ENCODE data around the gene FNDC3B. TPM values are rescaled to one million over a fixed set of nuclear protein-coding genes. Genes with fewer than 3 reads are reported as not detected.

Gene FNDC3B
- total and polyA plus RNA-seq, 9 of the 15 experiments (the other 6 are each of a cell fraction or from before 2014, with no cell fraction given) = 7.0 to 35.8 (median 16.2) TPM

DNA sequence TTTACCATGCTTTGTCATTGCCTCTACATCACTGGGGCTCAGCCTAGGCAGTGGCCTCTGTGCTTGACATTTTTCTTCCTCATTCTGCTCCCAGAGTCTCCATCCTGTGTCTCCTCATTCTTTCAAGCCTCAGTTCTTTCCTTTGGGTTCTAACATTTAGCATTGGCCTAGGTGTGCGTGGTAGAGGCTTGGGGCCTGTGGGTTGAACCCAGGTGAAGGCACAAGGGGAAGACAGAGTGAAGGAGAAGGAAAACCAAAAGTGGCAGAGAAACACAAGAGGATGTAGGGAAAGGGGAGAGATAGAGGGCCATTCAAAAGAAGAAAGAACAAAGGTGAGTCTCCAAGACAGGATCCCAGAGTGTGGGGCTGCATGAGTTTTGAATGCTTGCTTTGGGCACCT is 75.7 kb downstream of the FNDC3B start:
- peaks cover 30% of the 10 kb centered on the region for H3K79me2 ChIP-seq (ENCODE audit: control insufficient read depth, insufficient read depth, low read length)
- intact Hi-C loops (cut with micrococcal nuclease) = no loop called here
- WGBS (ENCODE audit: insufficient coverage, low coverage, missing lambda C conversion rate) = 93% methylated on average over 1 of the region's 1 CpG

More for the DNA sequence above, 75.7 kb downstream of the FNDC3B start:
- H2AFZ ChIP-seq (ENCODE audit: low read depth, low read length) = no peak overlapping the region
- DNase-seq (ENCODE audit: extremely low read depth in 1 of 4, low spot score in 3 of 4) (no peak), ATAC-seq (0 out of 3 replicates have a peak, but pooled peaks have one; percentile 36), FAIRE-seq (no peak)
- POLR2A ChIA-PET = interaction anchor here (0.9 kb wide), 1 partner anchor 10 kb away, joined by 4 read pairs; no protein-coding TSS in a partner anchor
- TF ChIP-seq, protein P1, sequence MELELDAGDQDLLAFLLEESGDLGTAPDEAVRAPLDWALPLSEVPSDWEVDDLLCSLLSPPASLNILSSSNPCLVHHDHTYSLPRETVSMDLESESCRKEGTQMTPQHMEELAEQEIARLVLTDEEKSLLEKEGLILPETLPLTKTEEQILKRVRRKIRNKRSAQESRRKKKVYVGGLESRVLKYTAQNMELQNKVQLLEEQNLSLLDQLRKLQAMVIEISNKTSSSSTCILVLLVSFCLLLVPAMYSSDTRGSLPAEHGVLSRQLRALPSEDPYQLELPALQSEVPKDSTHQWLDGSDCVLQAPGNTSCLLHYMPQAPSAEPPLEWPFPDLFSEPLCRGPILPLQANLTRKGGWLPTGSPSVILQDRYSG (tag; conservative IDR thresholded peaks at IDR 0.05; ENCODE audit: low read depth) = no peak
- TF ChIP-seq ZKSCAN1 (IDR thresholded peaks at IDR 0.05; ENCODE audit: low read depth, low read length) (no peak), ZFP30 (CRISPR knock-in tag; IDR thresholded peaks at IDR 0.05; ENCODE audit: borderline replicate concordance) (no peak), ZNF589 (CRISPR knock-in tag; IDR thresholded peaks at IDR 0.05; ENCODE audit: low read depth) (no peak), TARDBP (IDR thresholded peaks at IDR 0.05) (no peak), RBBP5 (IDR thresholded peaks at IDR 0.05; ENCODE audit: borderline replicate concordance, insufficient read depth, low read length, poor library complexity, severe bottlenecking) (no peak), EWSR1 (IDR thresholded peaks at IDR 0.05; ENCODE audit: borderline replicate concordance, low read depth, partially characterized antibody) (no peak), SRF (CRISPR knock-in tag; IDR thresholded peaks at IDR 0.05) (no peak)
- TF ChIP-seq, protein P2, sequence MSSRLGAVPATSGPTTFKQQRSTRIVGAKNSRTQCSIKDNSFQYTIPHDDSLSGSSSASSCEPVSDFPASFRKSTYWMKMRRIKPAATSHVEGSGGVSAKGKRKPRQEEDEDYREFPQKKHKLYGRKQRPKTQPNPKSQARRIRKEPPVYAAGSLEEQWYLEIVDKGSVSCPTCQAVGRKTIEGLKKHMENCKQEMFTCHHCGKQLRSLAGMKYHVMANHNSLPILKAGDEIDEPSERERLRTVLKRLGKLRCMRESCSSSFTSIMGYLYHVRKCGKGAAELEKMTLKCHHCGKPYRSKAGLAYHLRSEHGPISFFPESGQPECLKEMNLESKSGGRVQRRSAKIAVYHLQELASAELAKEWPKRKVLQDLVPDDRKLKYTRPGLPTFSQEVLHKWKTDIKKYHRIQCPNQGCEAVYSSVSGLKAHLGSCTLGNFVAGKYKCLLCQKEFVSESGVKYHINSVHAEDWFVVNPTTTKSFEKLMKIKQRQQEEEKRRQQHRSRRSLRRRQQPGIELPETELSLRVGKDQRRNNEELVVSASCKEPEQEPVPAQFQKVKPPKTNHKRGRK (tag; IDR thresholded peaks at IDR 0.05) = no peak
- TF ChIP-seq, protein P3, sequence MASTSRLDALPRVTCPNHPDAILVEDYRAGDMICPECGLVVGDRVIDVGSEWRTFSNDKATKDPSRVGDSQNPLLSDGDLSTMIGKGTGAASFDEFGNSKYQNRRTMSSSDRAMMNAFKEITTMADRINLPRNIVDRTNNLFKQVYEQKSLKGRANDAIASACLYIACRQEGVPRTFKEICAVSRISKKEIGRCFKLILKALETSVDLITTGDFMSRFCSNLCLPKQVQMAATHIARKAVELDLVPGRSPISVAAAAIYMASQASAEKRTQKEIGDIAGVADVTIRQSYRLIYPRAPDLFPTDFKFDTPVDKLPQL (IDR thresholded peaks at IDR 0.05; ENCODE audit: extremely low read depth, insufficient read length) = no peak
- no peak overlapping the region for H3K27ac ChIP-seq (ENCODE audit: extremely low read depth, low read depth, low read length)
- in situ Hi-C loops (cut with MboI) = no loop called here
- no peaks in the 10 kb centered on the region; the same call in 1 of the 2 replicates for H4K20me1 ChIP-seq (replicated peaks; ENCODE audit: control insufficient read depth, insufficient read depth, low read length)
- BruUV-seq (replicated peaks) = no TSS peak
- no peaks in the 10 kb centered on the region for H3K9me1 ChIP-seq (ENCODE audit: control insufficient read depth, insufficient read depth, low read length)
- CTCF ChIA-PET (ENCODE audit: low intra/inter-chr PET ratio) = no interaction called here
- no peak overlapping the region for H3K4me3 ChIP-seq
- H3K4me2 ChIP-seq (ENCODE audit: insufficient read depth, low read length) = no peak overlapping the region
- no peaks in the 10 kb centered on the region for H3K9me3 ChIP-seq (replicated peaks; ENCODE audit: control insufficient read depth, insufficient read depth, low read depth, low read length)
- H3K9ac ChIP-seq (ENCODE audit: insufficient read depth in 1 of 2, low read depth in 2 of 2, low read length in 2 of 2) = no peak overlapping the region
- H3K27me3 ChIP-seq (ENCODE audit: control insufficient read depth in 2 of 2, insufficient read depth in 2 of 2, low read length in 2 of 2) = no peaks in the 10 kb centered on the region
- H3K4me1 ChIP-seq (replicated peaks in 1 of 2; ENCODE audit: control insufficient read depth in 2 of 2, insufficient read depth in 2 of 2, low read length in 2 of 2) = no peaks in the 10 kb centered on the region
- peaks cover 66% of the 10 kb centered on the region; the same call in 2 of the 3 replicates for H3K36me3 ChIP-seq (ENCODE audit: control insufficient read depth, insufficient read depth, low read length)
